ENCODE results near the gene CLIC4. TPM values are rescaled to one million over a fixed set of nuclear protein-coding genes. Genes with fewer than 3 reads are reported as not detected.
"Not testable (repeated sequence)": the region's sequence is repeated elsewhere in the genome, so short reads cannot be mapped to it uniquely, and the experiment has no call there.

CLIC4 gene
- total and polyA plus RNA-seq, 5 experiments from 2014 or later: 0.07 to 6.6 (median 0.50) TPM

- Mint-ChIP-seq H3K4me3 (peak overlapping the region in 2 of 10 donors; percentile 27 to 37), H3K4me1 (peaks cover 8 to 46% (median 20%) of the 10 kb centered on the region in 4 donors)
- POLR2A ChIA-PET: no interaction called here
These were observed 2.9 kb upstream of the CLIC4 start for GRCh38 chr1:24742090-24742938.

DNA sequence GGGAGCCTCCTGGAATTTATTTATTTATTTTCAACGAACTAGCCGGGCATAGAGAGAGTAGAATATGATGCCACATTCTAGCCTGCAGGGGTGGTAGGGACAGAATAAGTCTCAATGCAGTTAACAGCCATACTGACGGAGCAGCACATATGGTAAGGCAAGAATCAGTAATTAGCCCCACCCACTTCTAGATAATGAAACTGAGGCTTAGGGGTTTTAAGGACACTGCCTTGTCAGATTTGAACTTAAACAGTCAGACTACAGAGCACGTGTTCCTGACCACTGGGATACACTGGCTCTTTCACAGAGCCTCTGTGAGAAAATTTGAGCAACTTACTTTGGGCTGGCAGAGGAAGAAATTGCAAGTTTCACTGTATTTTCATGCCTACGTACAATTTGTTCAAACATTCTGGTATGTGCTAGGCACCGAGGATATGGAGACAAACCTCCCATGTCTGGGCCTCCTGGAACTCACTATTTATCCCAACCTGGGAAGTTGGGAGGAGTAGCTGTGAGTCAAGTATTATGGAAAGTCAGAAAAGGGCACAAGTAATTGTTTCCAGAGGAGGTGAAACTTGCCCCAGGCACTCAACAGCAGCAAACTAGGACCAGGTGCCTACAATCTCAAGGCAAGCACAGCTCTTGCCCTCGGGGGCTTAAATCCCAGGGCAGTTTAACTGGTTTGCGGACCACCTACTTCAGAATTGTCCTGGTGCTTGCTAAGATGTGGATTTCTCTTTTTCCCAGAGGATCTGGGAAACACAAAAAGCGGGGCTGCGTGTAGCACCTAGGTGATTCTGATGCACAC, 1.6 kb upstream of the CLIC4 start:
- Mint-ChIP-seq H3K4me3 (peak overlapping the region; percentile 15 to 83 (median 52)), H3K27ac (peak overlapping the region in 4 of 10 donors; percentile 18 to 56 (median 44)), H3K36me3 (no peaks in the 10 kb centered on the region), H3K4me1 (peaks cover 8 to 54% (median 20%) of the 10 kb centered on the region in 4 donors), H3K27me3 (peaks cover 0 to 4% (median 0%) of the 10 kb centered on the region in 5 donors), H3K9me3 (no peaks in the 10 kb centered on the region)
- POLR2A ChIA-PET: interaction anchor here (0.6 to 1.7 kb wide), 2 partner anchors 22 to 261 kb away, joined by 5 to 9 read pairs; no protein-coding TSS in a partner anchor
- ATAC-seq (no peak), DNase-seq (no peak)

More at GRCh38 chr1:24742090-24742938, 2.9 kb upstream of the CLIC4 start:
- DNase-seq (no peak), ATAC-seq (no peak)
- H3K9me3 Mint-ChIP-seq: no peaks in the 10 kb centered on the region
- H3K27ac Mint-ChIP-seq: peak overlapping the region in 3 of 10 donors; percentile 0 to 55 (median 40)
- peaks cover 0 to 4% (median 0%) of the 10 kb centered on the region in 5 donors for H3K27me3 Mint-ChIP-seq
- no peaks in the 10 kb centered on the region for H3K36me3 Mint-ChIP-seq

GRCh38 chr1:24745711-24746413, 615 bp downstream of the CLIC4 start:
- ATAC-seq (peak in 1 of 2 donors; percentile 2), DNase-seq (peak in 3 of 10 donors; percentile 12 to 21 (median 13))
- Mint-ChIP-seq H3K27me3 (peaks cover 0 to 4% (median 0%) of the 10 kb centered on the region in 5 donors), H3K36me3 (no peaks in the 10 kb centered on the region), H3K9me3 (no peaks in the 10 kb centered on the region), H3K27ac (peak overlapping the region in 7 of 10 donors; percentile 3 to 75 (median 57)), H3K4me3 (peak overlapping the region; percentile 72 to 91 (median 85)), H3K4me1 (peaks cover 8 to 61% (median 20%) of the 10 kb centered on the region in 4 donors)
- POLR2A ChIA-PET: interaction anchor here (0.7 to 1.5 kb wide), 6 partner anchors 34 to 505 kb away, joined by 3 to 6 read pairs (median 3); partner anchors contain the start of gene SYF2

DNA sequence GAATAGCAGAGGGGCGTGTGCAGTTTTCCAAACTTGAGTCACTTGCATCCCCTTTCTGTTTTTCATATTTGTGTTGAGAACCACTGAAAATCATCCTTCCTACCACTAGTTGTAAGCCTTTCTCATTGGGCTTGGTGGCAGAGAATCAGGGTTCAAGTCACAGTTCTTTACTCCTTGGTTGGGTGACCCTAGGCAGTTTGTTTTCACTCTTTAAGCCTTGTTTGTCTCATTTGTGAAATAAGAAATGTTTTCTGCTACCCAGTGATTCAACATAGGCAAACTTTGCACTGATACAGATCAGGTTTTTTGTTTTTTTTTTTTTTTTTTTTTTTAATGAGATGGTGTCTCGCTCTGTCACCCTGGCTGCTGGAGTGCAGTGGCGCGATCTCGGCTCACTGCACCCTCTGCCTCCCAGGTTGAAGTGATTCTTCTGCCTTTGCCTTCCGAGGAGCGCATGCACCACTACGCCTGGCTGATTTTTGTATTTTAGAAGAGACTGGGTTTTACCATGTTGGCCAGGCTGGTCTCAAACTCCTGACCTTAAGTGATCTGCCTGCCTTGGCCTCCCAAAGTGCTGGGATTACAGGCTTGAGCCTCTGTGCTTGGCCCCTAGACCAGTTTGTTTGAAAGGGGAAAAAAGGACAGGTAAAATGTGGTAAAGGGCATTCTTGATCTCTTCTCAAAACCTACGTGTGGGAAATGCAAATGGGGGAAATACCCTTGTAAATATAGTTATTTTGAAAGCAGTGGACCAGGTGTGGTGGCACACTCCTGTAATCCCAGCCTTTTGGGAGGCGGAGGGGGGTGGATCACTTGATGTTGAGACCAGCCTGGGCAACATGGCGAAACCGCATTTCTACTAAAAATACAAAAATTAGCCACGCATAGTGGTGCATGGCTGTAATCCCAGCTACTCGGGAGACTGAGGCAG, 3.2 kb downstream of the CLIC4 start:
- Mint-ChIP-seq H3K4me1 (peaks cover 2 to 50% (median 12%) of the 10 kb centered on the region in 4 donors), H3K4me3 (peak overlapping the region in 2 of 10 donors; percentile 27 to 62), H3K27ac (peak overlapping the region in 3 of 10 donors; percentile 43 to 73 (median 64)), H3K27me3 (no peaks in the 10 kb centered on the region), H3K36me3 (no peaks in the 10 kb centered on the region), H3K9me3 (no peaks in the 10 kb centered on the region)
- POLR2A ChIA-PET: interaction anchor here (0.6 to 0.7 kb wide), 3 partner anchors 27 to 317 kb away, joined by 3 read pairs; no protein-coding TSS in a partner anchor
- no peak for DNase-seq
- ATAC-seq: no peak

DNA sequence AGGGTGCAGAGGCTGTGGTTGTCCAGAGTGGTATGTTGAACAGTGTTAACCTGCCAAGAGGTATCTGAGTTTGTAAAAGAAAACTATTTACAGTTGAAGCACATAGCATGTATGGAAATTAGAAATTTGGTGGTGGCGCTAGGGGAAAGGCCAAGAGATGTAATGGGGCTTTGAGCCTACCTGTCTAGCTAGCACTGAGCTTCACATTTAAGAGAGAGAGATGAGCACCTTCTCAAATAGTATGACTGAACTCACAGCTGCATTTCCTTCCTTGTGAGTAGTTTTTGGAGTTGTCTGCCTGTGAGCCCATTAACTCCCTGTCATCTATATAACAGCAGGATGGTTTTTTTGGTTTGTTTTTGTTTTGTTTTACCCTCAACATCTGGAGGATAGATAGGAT, 4.0 kb downstream of the CLIC4 start:
- DNase-seq (no peak), ATAC-seq (no peak)
- Mint-ChIP-seq H3K27ac (peak overlapping the region in 3 of 10 donors; percentile 56 to 74 (median 64)), H3K4me3 (peak overlapping the region in 1 of 10 donors; percentile 4), H3K4me1 (peaks cover under 1 to 43% (median 5%) of the 10 kb centered on the region in 4 donors), H3K27me3 (peaks cover 0 to 1% (median 0%) of the 10 kb centered on the region in 5 donors), H3K36me3 (no peaks in the 10 kb centered on the region), H3K9me3 (no peaks in the 10 kb centered on the region)
- POLR2A ChIA-PET: interaction anchor here (0.6 to 0.7 kb wide), 2 partner anchors 26 to 316 kb away, joined by 3 read pairs; no protein-coding TSS in a partner anchor

DNA sequence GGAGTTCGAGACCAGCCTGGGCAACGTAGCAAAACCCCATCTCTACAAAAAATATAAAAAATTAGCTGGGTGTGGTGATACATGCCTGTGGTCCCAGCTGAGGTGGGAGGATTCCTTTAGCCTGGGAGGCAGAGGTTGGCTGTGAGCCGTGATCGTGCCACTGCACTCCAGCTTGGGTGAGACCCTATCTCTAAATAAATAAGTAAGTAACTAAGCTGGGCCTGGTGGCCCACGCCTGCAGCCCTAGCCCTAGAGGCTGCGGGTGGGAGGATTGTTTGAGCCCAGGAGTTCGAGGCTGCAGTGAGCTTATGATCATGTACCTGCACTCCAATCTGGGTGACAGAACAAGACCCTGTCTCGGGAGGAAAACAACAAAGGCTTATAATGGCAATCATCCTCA, 4.6 kb downstream of the CLIC4 start:
- DNase-seq (no peak), ATAC-seq (no peak)
- POLR2A ChIA-PET: no interaction called here
- Mint-ChIP-seq H3K9me3 (no peaks in the 10 kb centered on the region), H3K4me3 (no peak overlapping the region), H3K36me3 (no peaks in the 10 kb centered on the region), H3K4me1 (peaks cover 0 to 43% (median 2%) of the 10 kb centered on the region in 4 donors), H3K27ac (no peak overlapping the region), H3K27me3 (peaks cover 0 to 3% (median 0%) of the 10 kb centered on the region in 5 donors)

DNA sequence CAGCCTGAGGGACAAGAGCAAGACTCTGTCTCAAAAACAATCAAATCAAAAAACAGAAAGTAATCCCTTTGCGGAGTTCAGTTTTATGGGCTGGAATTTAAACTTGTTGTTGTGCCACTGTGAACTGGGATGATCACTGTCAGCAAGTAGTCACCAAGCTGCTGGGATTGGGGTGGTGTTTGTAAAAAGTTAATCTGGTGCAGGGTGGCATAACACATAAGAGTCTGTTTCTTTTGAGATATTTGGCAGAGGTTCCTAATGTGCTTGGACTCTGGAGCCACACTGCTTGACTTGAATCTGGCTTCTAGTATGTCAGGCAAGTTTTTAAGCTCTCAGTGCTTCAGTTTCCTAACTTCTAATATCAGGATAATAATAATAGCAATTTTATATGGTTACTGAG, 6.6 kb downstream of the CLIC4 start:
- no peak for ATAC-seq
- Mint-ChIP-seq H3K4me3 (no peak overlapping the region), H3K4me1 (peaks cover 0 to 32% (median 0%) of the 10 kb centered on the region in 4 donors), H3K9me3 (no peaks in the 10 kb centered on the region), H3K36me3 (no peaks in the 10 kb centered on the region), H3K27ac (no peak overlapping the region), H3K27me3 (peaks cover 0 to 3% (median 0%) of the 10 kb centered on the region in 5 donors)
- no peak for DNase-seq
- POLR2A ChIA-PET: interaction anchor here (0.7 kb wide), 1 partner anchor 634 kb away, joined by 3 read pairs; no protein-coding TSS in a partner anchor

GRCh38 chr1:24752305-24752704, 7.1 kb downstream of the CLIC4 start:
- POLR2A ChIA-PET: interaction anchor here (0.6 to 0.7 kb wide), 2 partner anchors 635 to 1736 kb away, joined by 3 read pairs; no protein-coding TSS in a partner anchor

GRCh38 chr1:24754229-24754628, 9.0 kb downstream of the CLIC4 start:
- POLR2A ChIA-PET: no interaction called here
- peaks cover 0 to 3% (median 0%) of the 10 kb centered on the region in 5 donors for H3K27me3 Mint-ChIP-seq
- peaks cover 0 to 17% (median 0%) of the 10 kb centered on the region in 4 donors for H3K4me1 Mint-ChIP-seq
- H3K27ac Mint-ChIP-seq: no peak overlapping the region
- H3K9me3 Mint-ChIP-seq: no peaks in the 10 kb centered on the region
- no peak overlapping the region for H3K4me3 Mint-ChIP-seq
- DNase-seq: no peak
- H3K36me3 Mint-ChIP-seq: no peaks in the 10 kb centered on the region
- ATAC-seq: no peak

More at GRCh38 chr1:24752305-24752704, 7.1 kb downstream of the CLIC4 start:
- Mint-ChIP-seq H3K27ac (no peak overlapping the region), H3K9me3 (no peaks in the 10 kb centered on the region), H3K4me1 (peaks cover 0 to 30% (median 0%) of the 10 kb centered on the region in 4 donors), H3K4me3 (no peak overlapping the region), H3K27me3 (peaks cover 0 to 3% (median 0%) of the 10 kb centered on the region in 5 donors), H3K36me3 (no peaks in the 10 kb centered on the region)
- ATAC-seq (no peak), DNase-seq (no peak)

GRCh38 chr1:24755323-24755722, 10.1 kb downstream of the CLIC4 start:
- ATAC-seq, POLR2A ChIA-PET, H3K9me3 Mint-ChIP-seq, H3K36me3 Mint-ChIP-seq, DNase-seq, H3K27ac Mint-ChIP-seq, H3K27me3 Mint-ChIP-seq, H3K4me3 Mint-ChIP-seq: not testable (repeated sequence)
- H3K4me1 Mint-ChIP-seq: peaks cover 0 to 17% (median 0%) of the 10 kb centered on the region in 4 donors

- ATAC-seq (no peak), DNase-seq (no peak)
- Mint-ChIP-seq H3K27ac (no peak overlapping the region), H3K9me3 (no peaks in the 10 kb centered on the region), H3K27me3 (peaks cover 0 to 3% (median 0%) of the 10 kb centered on the region in 5 donors), H3K36me3 (no peaks in the 10 kb centered on the region), H3K4me1 (peaks cover 0 to 17% (median 0%) of the 10 kb centered on the region in 4 donors), H3K4me3 (no peak overlapping the region)
- POLR2A ChIA-PET: no interaction called here
These were observed 11.1 kb downstream of the CLIC4 start for GRCh38 chr1:24756395-24756794.
